Endothelial cell of umbilical vein (primary cell): Measurements from ENCODE around the gene MBD5.

ENCODE experiments used
- EZH2 ChIP-seq: IDR thresholded peaks from 2 replicates; pipeline ENCODE4 v1.6.1; 2012; ENCODE audit warnings: borderline replicate concordance, low read depth, mild to moderate bottlenecking, moderate library complexity, low read length, inconsistent platforms; ENCODE audit not compliant: severe bottlenecking
- FOS ChIP-seq: IDR thresholded peaks from 2 replicates; pipeline ENCODE4 v1.6.1; 2011; ENCODE audit warnings: mild to moderate bottlenecking, low read length, moderate library complexity, borderline replicate concordance; ENCODE audit not compliant: insufficient read depth
- MYC ChIP-seq: IDR thresholded peaks from one replicate; pipeline ENCODE4 v1.6.1; 2011; ENCODE audit warnings: mild to moderate bottlenecking, low read depth, low read length
- POLR2A ChIP-seq: IDR thresholded peaks from 2 replicates; pipeline ENCODE4 v1.6.1; 2012; ENCODE audit warnings: low read depth, mild to moderate bottlenecking, control low read depth, low read length
- POLR2AphosphoS5 ChIP-seq: IDR thresholded peaks from 2 replicates; pipeline ENCODE4 v1.6.1; 2012; ENCODE audit warnings: low read depth, mild to moderate bottlenecking, control low read depth, low read length, moderate library complexity; ENCODE audit not compliant: insufficient read depth
- TF ChIP-seq, protein P1 (sequence below), 2 donors: IDR thresholded peaks; 1 replicate in 1 of 2; 2 replicates in 1 of 2; pipeline ENCODE4 v1.5.1; 2011; ENCODE audit warnings: low read length in 2 of 2, mild to moderate bottlenecking in 2 of 2, moderate library complexity in 2 of 2, control low read depth in 1 of 2, inconsistent platforms in 1 of 2, low read depth in 1 of 2; ENCODE audit not compliant: insufficient read depth in 1 of 2; ENCODE audit errors: extremely low read depth in 1 of 2
- TF ChIP-seq, protein P2 (sequence below): IDR thresholded peaks from 2 replicates; pipeline ENCODE4 v1.6.1; 2011; ENCODE audit not compliant: insufficient read depth, insufficient read length

DNA sequence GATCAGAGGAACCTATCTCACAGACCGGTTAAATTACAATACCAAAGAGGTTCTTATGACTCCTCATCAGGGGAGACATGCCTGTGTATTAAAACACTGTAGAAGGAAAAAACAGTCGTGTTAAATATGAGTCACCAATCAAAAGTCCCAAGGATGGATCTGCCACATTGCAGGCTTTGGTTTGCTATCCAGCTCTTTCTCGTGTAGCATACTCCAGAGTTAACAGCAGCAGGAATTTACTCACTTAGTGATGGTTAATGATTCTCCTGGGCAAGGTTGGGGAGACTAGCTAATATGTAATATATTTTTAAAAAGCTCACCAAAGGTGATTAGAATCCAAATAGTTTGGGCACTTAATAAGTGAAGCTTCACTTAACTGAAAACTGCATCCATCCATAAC, 109.7 kb downstream of the MBD5 start:
- TF ChIP-seq, protein P1, sequence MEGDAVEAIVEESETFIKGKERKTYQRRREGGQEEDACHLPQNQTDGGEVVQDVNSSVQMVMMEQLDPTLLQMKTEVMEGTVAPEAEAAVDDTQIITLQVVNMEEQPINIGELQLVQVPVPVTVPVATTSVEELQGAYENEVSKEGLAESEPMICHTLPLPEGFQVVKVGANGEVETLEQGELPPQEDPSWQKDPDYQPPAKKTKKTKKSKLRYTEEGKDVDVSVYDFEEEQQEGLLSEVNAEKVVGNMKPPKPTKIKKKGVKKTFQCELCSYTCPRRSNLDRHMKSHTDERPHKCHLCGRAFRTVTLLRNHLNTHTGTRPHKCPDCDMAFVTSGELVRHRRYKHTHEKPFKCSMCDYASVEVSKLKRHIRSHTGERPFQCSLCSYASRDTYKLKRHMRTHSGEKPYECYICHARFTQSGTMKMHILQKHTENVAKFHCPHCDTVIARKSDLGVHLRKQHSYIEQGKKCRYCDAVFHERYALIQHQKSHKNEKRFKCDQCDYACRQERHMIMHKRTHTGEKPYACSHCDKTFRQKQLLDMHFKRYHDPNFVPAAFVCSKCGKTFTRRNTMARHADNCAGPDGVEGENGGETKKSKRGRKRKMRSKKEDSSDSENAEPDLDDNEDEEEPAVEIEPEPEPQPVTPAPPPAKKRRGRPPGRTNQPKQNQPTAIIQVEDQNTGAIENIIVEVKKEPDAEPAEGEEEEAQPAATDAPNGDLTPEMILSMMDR (IDR thresholded peaks at IDR 0.05; ENCODE audit: extremely low read depth in 1 of 2, insufficient read depth in 1 of 2, low read depth in 1 of 2, low read length in 2 of 2): no peak
- TF ChIP-seq MYC: no peak
- no peak for TF ChIP-seq POLR2A
- no peak for TF ChIP-seq FOS
- TF ChIP-seq, protein P2, sequence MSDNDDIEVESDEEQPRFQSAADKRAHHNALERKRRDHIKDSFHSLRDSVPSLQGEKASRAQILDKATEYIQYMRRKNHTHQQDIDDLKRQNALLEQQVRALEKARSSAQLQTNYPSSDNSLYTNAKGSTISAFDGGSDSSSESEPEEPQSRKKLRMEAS: no peak
- no peak for TF ChIP-seq EZH2
- no peak for TF ChIP-seq POLR2AphosphoS5
